ENCODE results near the gene C1QTNF6. TPM values are rescaled to one million over a fixed set of nuclear protein-coding genes. Genes with fewer than 3 reads are reported as not detected.

C1QTNF6 gene
- total RNA-seq, 1 donor from 2014 or later: 13.0 TPM

DNA sequence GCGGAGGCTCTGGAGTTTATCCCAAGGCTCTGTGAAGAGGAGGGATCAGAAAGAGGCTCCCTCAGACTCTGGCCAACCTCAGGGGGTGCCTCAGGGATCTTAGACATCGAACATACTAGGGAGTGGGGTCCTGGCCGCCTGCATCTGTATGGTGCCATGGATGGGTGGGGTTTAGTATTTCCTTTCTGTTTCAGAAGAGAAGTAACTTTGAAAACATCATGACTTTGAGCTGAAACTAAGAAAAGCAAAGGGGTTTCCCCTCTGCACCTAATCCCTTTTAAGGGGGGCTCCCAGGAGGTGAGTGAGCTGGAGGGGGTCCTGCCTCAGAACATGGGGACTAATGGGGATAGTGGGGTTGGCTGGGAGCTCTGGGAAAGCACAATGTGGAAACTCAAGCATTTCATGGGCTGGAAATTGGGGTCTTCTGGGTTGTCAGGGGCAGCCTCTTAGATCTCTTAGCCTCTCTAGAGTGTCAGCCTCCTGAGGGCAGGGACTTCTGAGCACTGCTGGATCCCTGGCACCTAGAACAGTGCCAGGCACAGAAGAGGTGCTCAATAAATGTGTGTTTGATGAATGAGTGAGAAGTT lies 36.0 kb upstream of the C1QTNF6 start:
- no peak for DNase-seq (ENCODE audit: low spot score)

DNA sequence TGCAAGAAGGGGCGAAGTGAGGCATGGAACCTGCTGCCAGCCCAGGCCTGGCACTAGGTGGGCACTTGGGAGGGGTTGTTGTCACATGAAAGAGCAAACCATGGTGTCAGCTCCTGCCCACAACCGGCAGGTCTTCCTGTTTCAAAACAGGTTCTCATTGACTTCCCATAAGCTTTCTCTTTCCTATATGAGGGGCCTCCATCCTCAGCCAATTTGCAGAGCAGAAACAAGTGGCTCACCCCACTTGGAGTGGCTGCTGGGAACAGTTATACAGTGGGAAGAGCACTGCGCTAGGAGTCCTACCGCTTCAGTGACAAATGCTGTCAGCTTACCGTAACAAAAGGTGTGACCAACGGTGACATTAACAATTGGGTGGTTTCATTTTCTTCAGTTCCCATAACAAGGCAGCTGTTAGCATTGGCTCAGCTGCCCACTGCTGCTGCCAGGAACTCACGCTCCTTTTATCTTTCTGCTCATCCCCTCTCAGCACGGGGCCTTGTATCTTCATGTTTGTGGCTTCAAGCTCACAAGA lies 34.5 kb upstream of the C1QTNF6 start:
- no peak for DNase-seq (ENCODE audit: low spot score)

DNA sequence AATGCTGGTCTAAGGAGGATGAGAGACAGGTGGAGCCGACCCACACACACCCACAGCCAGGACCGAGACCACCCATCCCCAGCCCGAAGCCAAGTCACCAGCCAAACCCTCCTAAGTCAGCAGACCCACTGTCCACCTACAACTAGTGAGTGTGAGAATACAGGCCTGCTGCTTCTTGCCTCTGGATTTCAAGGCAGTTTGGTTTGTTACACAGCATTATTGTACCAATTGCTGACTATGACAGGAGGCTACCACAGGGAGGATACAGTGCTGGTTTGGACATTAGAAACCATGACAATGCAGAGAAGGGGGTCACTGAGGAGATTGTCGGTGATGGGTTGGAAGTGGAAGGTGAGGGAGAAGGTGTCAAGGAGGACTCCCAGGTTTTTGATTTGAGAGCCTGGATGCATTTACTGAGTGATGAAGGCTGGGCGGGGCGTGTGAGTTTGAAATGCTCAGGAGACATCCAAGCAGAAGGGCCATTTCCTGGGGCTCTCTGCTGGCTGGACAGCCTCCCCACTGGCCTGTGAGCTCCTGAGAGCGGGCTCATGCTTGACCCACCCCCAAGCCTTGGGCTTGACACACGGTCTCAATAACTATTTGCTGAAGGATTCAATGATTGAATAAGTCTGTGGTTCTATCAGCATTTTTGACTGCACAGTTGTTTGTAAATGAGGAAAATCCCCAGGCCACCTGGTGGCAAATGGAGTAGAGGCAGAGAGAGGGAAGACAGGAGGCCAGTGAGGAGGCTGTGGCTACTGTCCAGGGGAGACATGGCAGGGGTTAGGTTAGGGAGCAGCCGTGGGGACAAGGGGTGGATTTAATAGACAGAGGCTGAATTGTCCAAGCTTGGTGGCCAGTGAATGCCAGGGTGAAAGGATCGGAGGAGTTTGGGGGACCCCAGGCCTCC lies 33.6 kb upstream of the C1QTNF6 start:
- no peak for DNase-seq (ENCODE audit: low spot score)

DNA sequence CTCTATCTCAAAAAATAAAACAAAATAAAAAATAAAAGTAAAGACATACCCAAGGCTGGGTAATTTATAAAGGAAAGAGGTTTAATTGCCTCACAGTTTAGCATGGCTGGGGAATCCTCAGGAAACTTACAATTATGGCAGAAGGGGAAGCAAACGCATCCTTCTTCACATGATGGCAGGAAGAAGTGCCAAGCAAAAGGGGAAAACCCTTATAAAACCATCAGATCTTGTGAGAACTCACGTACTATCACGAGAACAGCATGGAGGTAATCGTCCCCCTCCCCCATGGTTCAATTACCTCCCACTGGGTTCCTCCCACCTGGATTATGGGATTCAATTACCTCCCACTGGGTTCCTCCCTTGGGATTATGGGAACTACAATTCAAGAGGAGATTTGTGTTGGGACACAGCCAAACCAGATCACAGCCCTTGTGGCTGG lies 32.5 kb upstream of the C1QTNF6 start:
- no peak for DNase-seq (ENCODE audit: low spot score)

DNA sequence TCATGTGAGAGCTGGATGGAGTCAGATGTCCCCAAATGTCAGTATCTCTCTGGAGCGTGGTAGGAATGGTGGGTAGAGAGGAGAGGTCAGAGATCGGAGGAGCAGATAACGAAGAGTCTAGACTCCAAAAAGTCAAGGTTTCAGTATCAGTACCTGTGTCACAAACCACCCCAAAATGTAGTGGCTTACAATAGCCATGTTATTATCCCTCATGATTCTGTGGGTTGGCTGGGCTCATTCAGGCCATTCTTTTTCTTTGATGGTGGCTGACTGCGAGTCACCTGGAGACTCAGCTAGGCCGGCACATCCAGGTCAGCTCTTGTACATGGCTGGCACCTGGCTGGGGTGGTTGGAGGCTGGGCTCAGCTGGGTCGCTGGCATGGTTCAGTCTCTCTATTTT lies 31.5 kb upstream of the C1QTNF6 start:
- DNase-seq (ENCODE audit: low spot score): no peak

DNA sequence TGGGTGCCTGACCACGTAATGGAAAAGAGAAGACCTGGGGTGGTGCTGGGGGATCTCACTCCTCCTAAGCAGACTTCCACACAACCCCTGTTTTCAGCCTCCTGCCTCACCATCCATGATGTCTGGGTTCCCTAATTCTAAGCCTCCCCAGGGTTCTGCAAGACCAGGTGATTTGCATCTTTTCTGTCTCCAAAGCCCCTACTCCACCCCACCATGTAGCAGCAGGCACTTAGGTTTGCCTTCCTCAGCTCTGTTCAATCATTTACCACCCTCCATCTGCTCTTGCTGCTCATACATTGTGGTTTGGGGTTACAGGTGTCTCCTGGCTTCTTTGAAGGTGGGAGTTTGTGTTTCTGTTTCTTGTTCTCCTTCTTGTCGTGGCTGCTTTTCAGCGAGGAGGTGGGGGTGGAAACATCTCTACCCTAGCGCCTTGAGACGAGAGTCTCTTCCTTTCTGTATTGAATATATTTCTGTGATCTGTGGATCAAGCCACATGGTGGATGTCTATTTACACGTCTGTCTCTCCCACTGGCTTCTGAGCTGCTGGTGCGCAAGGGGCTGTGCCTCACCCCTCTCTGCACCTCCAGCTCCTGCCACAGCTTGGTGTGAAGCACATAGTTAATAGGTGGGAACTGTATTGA lies 30.8 kb upstream of the C1QTNF6 start:
- no peak for DNase-seq (ENCODE audit: low spot score)

DNA sequence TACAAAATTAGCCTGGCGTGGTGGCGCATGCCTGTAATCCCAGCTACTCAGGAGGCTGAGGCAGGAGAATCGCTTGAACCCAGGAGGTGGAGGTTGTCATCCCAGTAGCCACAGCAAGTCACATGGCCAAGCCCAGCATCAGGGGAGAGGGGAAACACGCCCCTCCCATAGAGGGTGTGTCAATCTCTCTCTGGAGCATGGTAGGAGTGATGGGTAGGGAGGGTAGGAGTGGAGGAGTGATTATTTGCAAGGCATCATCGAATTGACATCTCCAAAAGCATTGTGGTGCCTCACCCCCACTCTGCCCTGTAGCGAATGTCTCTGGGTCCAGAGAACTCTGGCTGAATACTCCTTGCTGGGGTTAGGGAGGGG lies 30.3 kb upstream of the C1QTNF6 start:
- no peak for DNase-seq (ENCODE audit: low spot score)

DNA sequence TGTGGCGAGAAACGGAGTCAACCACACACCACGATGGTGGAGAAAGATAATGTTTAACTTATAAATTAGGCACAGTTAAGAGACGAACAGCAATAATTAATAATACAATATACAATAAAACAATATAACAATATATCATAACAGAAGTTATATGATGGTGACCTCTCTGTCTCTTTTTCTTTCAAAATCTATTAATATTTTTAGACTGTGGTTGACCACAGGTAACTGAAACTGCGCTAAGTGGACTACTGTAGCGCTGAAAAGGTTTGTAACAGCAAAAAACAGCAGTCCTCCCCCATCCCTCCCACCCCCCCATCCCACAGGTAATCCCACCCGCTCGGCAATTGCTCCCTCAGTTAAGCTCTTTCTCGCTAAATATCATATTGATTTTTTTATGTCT lies 27.8 kb upstream of the C1QTNF6 start:
- no peak for DNase-seq (ENCODE audit: low spot score)

DNA sequence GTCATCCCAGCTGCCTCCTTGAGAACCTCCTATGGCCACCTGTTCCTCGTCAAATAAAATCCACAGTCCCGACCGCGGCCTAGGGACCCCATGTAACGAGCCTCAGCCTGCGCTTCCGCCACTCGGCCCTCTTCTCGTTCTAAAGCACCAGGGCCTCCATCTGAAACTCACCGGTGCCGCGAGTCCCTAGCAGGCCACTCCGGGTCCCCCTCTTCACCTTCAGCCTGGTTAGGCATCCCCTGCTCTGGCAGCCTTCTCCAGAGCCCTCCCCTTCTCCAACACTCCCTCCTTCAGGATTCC lies 26.6 kb upstream of the C1QTNF6 start:
- DNase-seq (ENCODE audit: low spot score): no peak

DNA sequence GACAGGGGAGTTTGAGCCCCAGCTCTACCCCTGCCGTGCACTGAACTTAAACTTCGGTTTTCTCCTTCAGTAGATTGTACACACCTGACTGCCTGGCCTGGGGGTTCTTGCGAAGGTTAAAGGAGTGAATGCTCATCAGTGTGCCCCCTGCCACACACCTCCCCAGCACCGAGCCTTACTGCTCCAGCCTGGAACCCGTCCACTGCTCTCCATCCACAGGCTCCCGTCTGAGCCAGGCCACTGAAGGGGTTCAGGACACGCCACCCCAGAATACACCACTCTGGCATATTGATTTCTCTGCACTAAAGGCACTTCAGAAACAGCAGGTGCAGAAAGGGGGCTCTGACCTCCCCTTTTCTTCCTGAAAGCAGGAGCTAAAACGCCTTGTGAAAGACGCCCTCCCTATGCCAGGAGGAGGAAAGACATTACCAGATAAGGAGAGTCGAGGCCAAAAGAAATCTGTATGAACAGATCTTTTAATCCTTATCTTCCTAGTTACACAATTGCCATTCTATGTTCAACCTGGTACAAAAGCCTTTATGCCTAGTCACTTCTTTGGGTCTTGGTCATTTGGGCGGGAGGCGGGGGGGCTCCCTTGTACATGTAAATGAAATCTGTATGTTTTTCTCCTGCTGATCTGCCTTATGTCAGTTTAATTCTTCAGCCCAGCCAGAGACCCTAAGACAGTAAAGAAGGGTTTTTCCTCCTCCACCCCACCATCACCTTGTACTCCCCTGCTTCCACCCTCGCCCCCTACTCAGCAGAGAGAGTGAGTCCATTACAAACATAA lies 26.1 kb upstream of the C1QTNF6 start:
- DNase-seq (ENCODE audit: low spot score): no peak

DNA sequence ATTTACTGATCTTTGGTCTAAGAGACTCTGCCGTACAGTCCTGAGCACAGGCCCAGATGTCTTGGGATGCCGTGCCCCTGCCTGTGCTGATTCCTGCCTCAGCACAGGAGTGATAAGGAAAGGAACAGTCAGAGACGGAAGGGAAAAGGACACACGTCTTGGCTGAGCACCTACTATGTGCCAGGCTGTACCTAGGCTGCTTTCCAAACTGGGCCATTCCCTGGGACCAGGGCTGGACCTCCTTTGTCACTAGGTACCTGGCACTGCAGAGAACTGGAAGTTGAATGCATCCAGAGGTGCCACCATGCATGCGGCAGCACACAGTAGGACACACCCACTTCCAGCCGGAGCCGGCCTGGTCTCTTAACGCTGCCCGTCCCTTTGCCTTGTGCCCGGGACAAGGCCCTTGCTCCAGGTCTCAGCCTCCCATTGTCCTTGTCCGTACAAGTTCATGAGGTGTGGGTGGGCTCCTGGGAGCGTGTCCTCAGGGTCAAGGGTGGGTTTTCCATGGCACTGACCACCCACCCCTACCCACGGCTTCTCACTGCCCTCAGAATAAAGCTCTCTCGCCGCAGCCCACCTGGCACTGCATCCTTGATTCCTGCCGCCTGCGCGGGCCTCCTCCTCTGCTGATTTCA lies 25.3 kb upstream of the C1QTNF6 start:
- no peak for DNase-seq (ENCODE audit: low spot score)

DNA sequence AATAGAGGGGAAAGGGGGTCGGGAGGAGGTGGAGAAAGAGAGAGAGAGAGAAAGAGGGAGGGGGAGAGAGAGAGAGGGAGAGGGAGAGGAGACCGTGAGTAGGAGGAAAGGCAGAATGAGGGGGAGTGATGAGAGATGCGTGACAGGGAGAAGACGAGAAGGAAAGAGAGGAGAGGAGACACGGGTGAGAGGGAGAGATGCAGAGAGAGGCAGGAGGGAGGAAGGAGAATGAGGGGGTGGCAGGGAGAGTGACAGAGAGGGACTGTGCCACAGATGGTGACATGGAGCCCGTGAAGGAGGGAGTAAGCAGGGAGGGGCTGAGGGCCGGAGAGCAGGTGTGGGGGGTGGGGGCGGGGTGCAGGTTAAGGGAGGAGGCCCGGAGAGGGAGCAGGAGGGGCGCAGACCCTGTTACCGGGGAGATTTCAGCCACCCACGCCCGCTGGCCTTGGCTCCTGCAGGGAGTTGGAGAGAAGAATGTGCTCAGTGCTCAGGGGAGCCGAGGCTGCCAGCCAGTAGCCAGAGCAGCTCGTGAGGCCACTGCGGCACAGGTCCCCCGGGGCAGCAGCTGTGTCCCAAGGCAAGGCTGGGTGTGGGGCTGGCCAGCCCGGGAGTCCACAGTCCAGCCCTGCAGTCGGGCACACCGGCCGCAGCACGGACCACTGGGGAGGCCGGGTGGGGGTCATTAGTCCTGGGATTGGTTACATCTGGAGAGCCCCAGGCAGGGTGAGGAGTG lies 24.3 kb upstream of the C1QTNF6 start, which contains the start of gene SSTR3:
TSS of gene SSTR3 (minus strand) at position 304 of the 733 bp plus-strand sequence. CDS start 4,674 bp downstream, outside the sequence.
- DNase-seq (ENCODE audit: low spot score): no peak

DNA sequence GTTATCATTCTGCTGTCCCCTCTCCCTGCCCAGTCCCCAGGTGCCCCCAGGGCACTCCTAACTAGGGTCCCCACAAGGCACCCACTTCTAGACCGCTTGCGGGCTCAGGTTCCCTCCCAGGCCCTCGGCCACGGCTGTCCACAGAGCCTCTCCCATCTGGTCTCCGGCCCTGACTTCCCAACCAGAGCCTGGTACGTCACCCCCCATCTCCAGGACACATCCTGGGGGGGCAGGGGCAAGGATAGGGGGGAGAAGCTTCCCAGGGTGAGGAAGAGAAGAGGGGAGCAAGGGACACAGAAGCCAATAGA lies 23.8 kb upstream of the C1QTNF6 start:
- no peak for DNase-seq (ENCODE audit: low spot score)

DNA sequence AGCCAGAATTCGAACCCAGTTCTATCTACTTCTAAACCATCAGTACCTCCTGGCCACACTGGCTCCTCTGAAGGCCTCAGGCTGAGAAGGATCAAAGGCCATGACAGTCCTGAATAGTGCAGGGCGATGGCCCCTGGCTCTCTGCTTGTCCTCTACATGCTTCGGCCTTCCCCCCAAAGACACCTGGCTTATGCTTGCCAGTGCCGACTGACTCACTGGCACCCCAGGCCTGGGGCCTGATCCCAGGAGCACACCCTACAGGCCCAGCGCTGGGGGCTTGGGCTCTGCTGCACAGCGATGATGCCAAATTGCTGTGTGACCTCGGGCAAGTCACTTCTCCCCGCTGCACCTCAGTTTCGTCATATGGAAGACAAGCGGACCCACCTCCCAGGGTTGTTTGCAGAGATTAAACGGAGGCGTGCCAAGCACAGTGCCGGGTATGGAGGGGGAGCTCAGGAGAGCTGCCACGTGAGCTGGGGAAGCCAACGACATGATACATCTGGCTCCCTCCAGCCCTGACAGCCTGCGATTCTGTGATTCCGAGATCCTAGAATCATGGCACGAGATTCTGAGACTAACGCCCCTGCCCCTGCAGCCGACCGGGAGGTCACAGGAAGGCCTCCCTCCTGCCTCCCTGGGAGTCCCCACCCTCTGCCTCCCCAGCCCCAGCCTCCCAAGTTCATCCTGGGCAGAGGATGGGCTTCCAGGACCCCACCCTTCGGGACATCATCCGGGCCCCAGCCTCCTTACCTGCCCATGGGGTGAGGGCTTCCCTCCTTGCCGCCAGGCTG lies 23.2 kb upstream of the C1QTNF6 start:
- DNase-seq (ENCODE audit: low spot score): no peak

DNA sequence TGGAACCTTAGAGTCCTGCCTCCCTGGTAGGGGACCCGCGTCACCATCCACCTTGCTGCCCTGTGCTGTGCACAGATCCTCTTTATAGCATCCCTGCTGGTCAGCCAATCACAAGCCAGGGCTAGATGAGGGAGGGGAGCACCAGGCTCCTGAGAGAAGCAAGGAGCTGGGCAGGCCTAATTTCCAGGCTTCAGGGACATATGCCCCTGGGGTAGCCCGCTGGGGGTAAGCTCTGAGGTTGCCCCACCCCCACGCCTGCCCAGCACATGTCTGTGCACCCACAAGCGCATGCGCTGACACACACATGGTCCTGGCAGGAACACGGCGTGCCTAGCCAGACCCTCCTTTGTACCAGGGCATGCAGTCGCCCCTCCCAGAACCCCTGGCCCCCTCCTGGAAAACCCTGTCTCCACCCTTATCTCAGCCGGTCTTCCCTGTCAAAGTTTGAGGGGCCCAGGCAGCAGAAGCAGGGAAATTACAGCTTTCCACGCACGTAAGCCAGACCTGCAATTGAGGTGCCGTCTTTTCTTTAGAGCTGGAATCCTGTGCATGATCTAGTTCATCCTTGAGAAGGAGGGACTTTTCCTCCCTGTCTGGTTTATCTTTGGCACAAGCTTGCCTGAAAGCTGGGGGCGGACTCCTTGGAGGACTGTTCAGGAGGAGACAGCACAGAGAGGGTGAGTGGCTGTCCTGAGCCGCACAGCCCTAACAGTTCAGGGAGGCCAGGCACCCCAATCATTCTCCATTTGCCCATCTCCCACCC lies 22.2 kb upstream of the C1QTNF6 start:
- DNase-seq (ENCODE audit: low spot score): peak; percentile 60

DNA sequence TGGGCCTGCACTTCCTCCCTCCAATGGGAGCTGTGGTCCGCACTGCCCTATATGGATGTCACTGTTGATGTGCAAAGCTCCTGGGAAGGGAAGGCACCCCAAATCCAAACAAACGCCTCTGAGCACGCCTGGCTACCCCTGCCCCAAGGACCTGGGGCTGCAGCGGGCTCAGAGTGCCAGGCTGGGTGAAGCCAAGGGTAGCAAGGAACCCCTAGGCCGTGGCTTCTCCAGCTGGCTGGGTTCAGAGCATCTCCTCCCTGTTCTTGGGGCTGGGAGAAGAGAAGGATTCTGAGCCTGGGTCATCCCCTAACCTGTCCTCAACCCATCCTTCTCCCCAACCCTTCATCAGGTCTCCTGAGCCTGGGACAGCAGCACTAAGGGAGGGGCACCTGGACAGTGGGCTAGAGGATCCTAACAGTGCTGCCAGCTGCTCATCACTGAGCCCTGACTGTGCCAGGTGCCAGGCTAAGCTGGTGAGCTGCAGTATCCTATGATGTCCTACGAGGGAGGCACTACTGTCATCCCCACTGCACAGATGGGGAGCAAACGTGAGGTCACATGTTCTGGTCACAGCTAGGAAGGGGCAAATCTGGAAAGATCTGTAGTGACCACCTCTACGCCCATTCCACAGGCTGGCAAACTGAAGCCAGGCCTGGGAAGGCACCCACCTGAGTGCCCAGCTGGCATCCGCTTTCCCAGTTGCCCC lies 21.2 kb upstream of the C1QTNF6 start:
- DNase-seq (ENCODE audit: low spot score): no peak

DNA sequence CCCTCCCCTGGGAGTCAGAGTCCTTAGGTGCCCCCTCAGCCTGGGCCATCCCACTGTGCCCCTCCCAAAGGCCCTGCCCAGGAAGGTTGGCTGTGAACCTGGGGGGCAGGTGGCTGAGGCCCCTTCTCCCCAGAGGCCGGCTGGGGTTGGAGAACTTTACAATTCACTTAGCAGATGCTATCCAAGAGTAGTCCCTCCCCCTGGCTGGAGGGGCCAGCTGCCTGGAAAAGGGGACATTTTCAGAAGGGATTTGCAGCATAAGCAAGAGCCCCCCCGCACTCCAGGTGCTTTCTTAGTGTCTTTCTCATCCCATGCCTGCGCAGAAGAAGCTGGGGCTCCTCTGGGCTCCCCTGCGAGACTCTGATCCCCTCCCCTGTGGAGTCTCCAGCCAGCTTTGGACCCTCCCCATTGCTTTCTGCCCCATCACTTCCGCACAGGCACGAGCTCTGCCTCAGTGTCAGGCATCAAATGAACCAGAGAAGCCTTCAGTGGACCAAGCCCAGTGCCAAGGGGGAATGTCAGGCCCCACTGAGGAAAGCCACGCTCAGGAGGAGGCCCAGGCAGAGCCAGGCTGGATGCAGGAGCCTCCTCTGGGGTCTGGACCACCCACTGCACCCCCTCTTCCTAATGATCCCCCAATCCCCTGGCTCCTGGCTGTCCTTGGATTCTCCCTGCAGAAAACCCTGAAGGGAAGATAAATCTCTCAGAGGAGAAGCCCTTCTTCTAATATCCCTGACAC lies 20.5 kb upstream of the C1QTNF6 start:
- no peak for DNase-seq (ENCODE audit: low spot score)

DNA sequence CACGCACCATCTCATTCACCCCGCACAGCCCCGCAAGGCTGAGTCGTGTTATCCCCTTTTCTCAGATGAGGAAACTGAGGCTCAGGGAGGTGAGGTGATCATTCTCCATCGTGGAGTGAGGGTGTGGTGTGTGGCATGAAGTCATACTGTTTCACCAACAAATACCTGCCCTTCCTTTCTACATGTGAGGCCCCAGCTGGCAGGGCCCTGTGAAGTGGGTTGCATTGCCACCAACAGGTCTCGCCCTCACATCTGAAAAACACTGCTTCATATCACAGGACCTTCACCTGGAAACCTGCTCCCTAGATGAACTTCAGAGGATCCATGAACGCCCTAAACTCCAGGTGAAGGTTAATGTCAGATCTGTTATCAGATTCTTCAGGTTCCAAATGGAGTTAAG lies 19.9 kb upstream of the C1QTNF6 start:
- DNase-seq (ENCODE audit: low spot score): no peak
